Bone marrow (tissue), 2 donors: ENCODE data around the gene LAMB1.

ENCODE experiments used
- DNase-seq, 2 donors: peaks; one replicate each; lab custom pipeline; 2025; lab: John Stamatoyannopoulos, UW

LAMB1 gene

GRCh38 chr7:108017776-108018151, 14.8 kb upstream of the LAMB1 start:
- DNase-seq, result no peak

DNA sequence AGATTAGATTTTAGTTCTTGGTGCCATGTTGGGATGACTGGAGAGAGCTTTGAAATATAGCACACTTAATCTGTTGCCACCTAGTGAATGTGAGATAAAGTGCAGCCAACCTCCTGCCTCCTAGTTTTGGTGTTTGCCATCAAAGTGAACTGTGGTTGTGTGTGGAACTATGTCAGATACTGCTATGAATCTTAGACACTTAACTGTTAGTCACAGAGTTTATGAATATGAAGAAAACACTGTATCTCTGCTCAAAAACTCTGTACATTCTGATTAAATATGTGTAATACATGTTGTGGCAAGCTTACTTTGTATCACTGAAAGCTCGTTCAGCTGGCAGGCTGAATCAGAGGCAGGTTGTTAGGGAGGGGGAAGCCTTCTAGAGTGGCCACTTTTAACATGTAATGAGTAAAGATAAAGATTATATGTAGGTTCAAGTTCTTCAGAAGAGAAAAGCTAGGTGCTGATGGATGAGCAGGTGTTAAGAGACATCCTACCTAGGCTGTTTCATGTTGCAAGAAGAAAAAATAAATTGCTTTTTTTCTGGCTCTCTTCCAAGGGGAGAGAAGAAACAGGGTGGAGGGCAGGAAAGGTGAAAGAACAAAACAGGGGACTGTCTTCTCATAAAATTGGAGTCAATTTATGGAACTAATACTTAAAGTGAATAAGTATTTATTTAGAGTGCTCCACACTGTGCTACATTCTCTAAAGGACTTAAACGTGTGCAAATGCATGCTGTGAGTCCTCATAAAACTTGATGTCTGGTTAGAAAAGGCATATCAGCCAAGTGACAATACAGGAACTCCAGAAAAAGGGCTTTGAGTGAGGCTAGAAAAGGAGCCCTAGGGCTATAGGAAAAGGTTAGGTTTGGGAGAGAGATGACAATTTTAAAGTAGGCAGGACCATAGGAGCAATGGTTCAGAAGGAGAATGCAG, 14.1 kb upstream of the LAMB1 start:
- DNase-seq, result no peak

DNA sequence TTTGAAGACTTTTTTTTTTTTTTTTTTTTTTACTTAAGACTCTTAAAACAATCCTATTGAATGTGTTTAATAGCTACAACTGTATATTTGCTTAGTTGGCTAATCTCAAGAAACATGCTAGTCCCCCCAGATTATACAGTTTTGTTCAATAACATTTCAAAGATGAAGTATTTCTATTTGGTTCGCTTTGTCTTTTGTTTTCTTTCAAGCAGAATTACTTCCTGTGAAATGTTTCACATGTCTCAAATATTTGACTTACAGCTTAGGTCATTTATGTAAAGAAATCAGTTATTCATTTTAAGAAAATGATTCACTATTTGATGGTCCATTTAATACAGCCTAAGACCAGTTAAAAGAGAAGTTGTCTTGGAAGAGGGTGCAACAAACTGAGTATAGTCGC, 12.8 kb upstream of the LAMB1 start:
- DNase-seq, result no peak

- no peak for DNase-seq
Measured at GRCh38 chr7:108014747-108015682, 12.1 kb upstream of the LAMB1 start.

GRCh38 chr7:108014215-108014614, 11.3 kb upstream of the LAMB1 start:
- DNase-seq, result no peak

DNA sequence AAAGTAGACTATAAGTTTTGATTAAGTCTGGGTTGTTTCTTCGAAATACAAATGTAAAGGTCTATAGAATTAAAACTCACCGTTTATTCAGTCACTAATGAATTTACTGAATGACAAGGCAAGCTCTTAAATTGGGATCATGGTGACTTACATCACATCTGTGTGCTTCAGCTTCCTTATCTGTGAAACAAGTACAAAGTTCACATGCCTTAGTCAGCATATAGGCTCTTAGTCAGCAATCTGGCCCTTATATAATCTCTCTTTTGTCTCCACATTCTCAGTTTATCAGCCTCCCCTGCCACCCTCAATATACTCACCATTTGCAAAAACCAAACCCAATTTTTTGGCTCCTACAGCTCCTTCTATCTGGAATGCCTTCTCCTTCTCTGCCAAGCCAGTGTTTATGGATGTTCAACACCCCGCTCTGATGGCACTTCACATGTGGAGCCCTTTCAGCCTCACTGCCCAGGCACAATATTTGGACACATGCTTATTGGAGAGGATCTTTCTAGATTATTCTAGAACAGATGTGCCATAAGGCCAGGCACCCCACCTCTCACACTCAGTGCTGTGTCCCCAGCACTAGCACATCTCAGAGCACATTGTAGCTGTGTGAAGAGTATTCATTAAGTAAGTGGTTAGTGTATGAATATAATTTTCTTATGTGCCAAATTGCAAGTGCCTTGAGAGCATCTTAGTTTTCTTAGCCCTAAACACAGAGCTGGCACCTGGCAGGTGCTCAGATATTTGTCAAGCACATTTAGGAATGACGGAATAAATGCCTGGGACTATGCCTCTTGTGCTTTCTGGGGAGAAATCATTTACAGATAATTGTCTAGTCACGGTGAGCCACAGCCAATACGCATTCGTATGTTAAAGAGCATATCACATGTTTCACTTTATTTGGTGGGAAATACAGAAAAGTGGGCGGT, 9.8 kb upstream of the LAMB1 start:
- DNase-seq, result no peak

- no peak for DNase-seq
Measured at GRCh38 chr7:108010377-108010776, 7.4 kb upstream of the LAMB1 start.

- no peak for DNase-seq
Measured at GRCh38 chr7:108009873-108010272, 6.9 kb upstream of the LAMB1 start.

- no peak for DNase-seq
Measured at GRCh38 chr7:108008827-108009226, 5.9 kb upstream of the LAMB1 start.

DNA sequence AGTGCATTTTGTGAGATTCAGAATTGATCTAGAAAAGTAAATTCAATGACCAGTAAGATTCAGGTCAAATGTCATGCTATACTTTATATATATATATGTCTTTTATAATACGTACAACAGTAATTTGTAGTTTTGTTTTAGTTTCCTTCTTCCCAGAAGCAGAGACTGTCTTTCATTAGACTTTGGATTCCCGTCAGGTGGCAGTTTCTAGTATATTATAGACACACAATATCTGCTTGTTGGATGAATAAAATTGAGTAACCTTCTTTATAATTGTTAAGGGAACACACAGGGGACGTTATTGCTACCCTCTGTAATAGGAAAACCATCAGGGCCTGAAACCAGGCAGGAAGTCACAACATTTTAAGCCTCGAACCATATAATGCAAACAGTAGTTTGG, 5.3 kb upstream of the LAMB1 start:
- no peak for DNase-seq

DNA sequence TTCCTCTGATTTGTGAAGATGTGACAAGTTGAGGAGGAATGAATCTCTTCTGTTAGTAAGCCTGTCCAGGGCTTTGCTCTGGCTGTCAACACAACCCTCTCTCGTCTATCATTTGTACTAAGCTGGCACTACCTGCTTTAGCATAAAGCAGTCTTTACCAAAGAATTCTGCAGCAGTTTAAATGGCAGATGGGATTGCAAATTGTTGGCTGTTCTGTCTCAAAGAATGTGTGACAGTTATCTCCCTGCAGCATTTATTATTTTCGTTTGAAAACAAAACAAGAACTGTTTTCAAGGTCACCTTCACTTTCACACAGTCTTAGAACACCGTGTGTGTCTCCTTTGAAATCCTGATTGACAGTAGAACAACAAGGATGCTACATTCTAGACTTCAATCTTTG, 4.8 kb upstream of the LAMB1 start:
- DNase-seq, result no peak

DNA sequence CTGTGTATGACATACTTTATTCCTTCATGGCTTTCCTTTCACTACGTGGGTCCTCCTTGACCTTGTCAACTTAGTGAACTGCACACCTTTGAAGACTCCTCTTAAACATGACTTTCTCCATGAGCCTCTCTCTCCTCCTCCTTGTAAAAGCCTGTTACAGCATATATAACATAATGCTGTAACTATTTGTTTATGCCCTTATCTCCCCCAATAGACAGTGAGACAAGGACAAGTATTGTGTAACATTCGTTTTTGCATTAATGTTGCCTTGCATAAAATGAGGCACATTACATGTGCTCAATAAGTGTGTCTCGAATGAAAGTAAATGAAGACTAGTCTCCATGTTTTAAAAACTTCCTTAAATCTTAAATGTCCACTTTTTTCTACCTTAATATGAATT, 4.3 kb upstream of the LAMB1 start:
- DNase-seq, result no peak

DNA sequence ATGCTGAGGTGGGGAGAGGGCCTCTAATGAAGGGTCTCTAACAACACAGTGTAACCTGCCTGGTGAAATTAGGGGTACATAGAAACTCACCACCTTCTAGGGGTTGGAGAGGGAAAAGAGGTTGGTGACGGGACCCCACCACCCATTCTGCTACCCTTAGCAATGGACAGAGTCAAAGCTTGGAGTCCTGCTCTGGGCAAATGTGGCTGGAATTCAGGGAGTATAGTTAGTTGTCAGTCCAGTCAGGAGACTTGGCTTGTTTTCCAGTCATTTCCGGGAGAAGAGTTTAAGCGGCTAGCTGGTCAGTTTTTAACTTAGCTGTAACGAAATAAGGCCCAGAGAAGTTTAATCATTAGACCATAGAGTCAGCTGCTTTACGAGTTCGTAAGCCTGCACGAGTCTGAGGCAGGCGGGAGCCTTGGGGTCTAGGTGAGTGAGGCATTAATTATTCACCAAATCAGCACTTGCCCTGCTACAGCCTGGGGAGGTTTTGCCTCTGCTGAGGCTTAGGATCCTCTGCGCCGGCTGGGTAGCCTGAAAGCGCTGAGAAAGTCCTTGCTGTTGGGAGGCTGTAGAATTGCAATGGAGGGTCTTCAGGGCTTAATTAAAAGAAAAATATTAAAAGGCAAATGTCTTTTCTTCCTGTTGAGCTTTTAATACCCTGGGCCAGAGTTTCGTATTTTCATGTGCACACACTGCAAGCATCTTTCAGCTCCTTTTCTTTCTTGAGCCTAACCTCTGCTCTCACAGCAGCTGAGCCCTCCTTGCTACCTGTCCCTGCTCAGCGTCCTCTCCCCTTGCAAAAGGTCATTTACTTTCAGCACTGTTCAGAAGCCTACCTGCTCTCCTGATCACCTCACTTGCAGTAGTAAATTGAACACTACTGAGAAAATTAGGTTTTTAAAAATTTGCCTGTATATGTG, 1.5 kb upstream of the LAMB1 start:
- no peak for DNase-seq

DNA sequence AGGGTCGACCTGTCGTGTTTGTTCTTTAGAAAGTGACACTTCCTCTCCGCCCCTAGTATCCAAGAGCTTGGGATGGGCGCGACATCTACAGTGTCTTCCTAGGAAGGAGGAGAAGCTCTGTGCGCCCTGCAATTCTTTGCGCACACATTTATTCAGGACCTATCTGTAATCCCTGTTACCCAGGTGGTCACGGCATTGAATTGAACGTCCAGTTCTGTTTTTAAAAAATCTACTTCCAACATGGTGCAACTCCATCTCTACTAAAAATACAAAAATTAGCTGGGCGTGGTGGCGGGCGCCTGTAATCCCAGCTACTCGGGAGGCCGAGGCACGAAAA, 606 bp upstream of the LAMB1 start:
- no peak for DNase-seq

GRCh38 chr7:108001764-108002725, 916 bp downstream of the LAMB1 start:
- no peak for DNase-seq

DNA sequence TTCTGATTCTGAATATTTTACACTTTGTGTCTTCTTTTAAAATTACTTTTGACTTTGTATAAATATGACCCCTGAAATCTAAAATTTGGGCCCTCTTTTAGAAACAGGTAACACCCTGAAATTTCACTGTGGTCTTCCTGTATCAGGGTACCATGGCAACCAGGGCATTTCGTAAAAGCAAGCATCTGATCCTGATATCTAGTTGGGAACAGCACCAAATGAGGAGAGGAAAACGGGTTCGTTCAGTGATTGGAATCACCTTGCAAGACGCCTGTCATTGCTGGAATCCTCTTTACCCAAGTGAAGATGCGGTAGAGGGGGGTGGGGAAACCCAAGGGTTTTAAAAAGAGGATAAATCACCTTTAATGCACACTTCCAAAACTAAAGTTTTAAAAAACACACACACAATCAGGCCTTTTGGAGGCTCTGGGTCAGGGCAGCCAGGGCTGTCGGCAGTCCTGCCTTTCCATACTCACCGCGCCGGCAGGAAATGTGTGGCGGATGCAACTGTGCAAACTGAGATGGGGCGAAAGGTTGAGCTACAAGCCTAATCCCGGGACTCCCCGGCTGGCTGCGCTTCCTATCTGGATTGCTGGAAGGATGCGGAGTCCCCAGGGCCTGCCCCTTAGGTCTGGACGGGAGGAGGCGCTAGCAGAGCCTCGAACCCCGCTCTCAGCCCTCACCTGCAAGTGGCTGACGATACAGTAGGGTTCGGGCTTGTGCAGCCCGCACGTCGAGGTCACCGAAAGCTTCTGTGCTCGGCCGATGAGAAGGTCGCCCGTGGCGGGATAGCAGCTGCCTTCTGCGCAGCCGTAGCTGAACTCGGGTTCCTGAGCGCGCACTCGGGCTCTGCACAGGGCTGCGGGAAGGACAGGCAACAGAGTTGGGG, 1.8 kb downstream of the LAMB1 start:
- no peak for DNase-seq

GRCh38 chr7:107999779-108000560, 3.0 kb downstream of the LAMB1 start:
- DNase-seq, result no peak
